Endothelial cell of umbilical vein (primary cell): ENCODE measurements around the gene TSPAN14. TPM values are rescaled to one million over a fixed set of nuclear protein-coding genes. Genes with fewer than 3 reads are reported as not detected.

Source experiments
- BruUV-seq: library from RNA; stranded (reverse); fragments of 400-500 nt; replicated peaks from 2 replicates; lab custom pipeline; 2021; lab: Mats Ljungman, UMichigan
- CTCF ChIA-PET: fragments of 300-600, 350-600 bp; sonication (Branson Sonifier 250); formaldehyde crosslinking; loops from one replicate; lab custom pipeline; 2021; ENCODE audit warnings: antibody characterized with exemption, inconsistent platforms; lab: Charles Lee
- POLR2A ChIA-PET: fragments of 300-600, 350-600 bp; sonication (Branson Sonifier 250); formaldehyde crosslinking; loops from one replicate; lab custom pipeline; 2021; ENCODE audit warnings: antibody characterized with exemption, inconsistent platforms; lab: Charles Lee
- DNase-seq: peaks from one replicate; pipeline ENCODE4 v3.0.0-alpha.2; 2011; ENCODE audit warnings: low read depth, low spot score
- FAIRE-seq: peaks from 2 replicates; lab custom pipeline; 2011; peaks lifted over from hg19 to GRCh38; lab: Jason Lieb, UNC
- H2AFZ ChIP-seq: 2 replicates; pipeline ENCODE4 v1.6.0; 2012; ENCODE audit warnings: low read depth, low read length, control low read depth, inconsistent platforms
- H3K27ac ChIP-seq: 2 replicates; pipeline ENCODE4 v1.5.1; 2011; ENCODE audit warnings: low read depth, mild to moderate bottlenecking, control low read depth, low read length, moderate library complexity; ENCODE audit not compliant: insufficient read depth
- H3K27me3 ChIP-seq, 2 experiments: 2 replicates each; pipeline versions ENCODE4 v1.6.0 to v1.6.1; 2011; ENCODE audit warnings: low read length in 2 of 2, mixed read lengths in 1 of 2; ENCODE audit not compliant: control insufficient read depth in 2 of 2, insufficient read depth in 2 of 2
- H3K36me3 ChIP-seq, 2 experiments: 2 replicates in 1 of 2; 3 replicates in 1 of 2; pipeline ENCODE4 v1.5.1; 2011; ENCODE audit warnings: low read length in 2 of 2, mild to moderate bottlenecking in 1 of 2, moderate library complexity in 1 of 2; ENCODE audit not compliant: control insufficient read depth in 2 of 2, insufficient read depth in 2 of 2; ENCODE audit errors: extremely low read depth in 1 of 2
- H3K4me1 ChIP-seq: 3 replicates; pipeline ENCODE4 v1.5.1; 2011; ENCODE audit warnings: mild to moderate bottlenecking, low read length; ENCODE audit not compliant: control insufficient read depth, insufficient read depth; ENCODE audit errors: extremely low read depth
- H3K4me2 ChIP-seq: 2 replicates; pipeline ENCODE4 v1.6.1; 2011; ENCODE audit warnings: low read length, control low read depth, mixed read lengths; ENCODE audit not compliant: insufficient read depth
- H3K4me3 ChIP-seq, 3 experiments: fragments of 200-600 bp in 1 of 3; sonication (generic), shearing (Covaris generic) in 1 of 3; replicated peaks in 1 of 3; 2 replicates each; pipeline ENCODE4 v1.5.1; 2011 to 2016; ENCODE audit warnings: control low read depth in 3 of 3, low read length in 3 of 3, mild to moderate bottlenecking in 2 of 3, inconsistent platforms in 1 of 3, low read depth in 1 of 3, moderate library complexity in 1 of 3; ENCODE audit not compliant: insufficient read depth in 1 of 3
- H3K79me2 ChIP-seq: 2 replicates; pipeline ENCODE4 v1.6.0; 2012; ENCODE audit warnings: low read length, inconsistent platforms; ENCODE audit not compliant: control insufficient read depth, insufficient read depth
- H3K9ac ChIP-seq: replicated peaks from 2 replicates; pipeline ENCODE3; 2011; ENCODE audit warnings: low read length, control low read depth; ENCODE audit not compliant: insufficient read depth; ENCODE audit errors: extremely low read depth
- H3K9me1 ChIP-seq: replicated peaks from 3 replicates; pipeline ENCODE4 v1.6.0; 2011; ENCODE audit warnings: mild to moderate bottlenecking, low read length; ENCODE audit not compliant: control insufficient read depth, insufficient read depth; ENCODE audit errors: extremely low read depth
- H3K9me3 ChIP-seq: replicated peaks from 2 replicates; pipeline ENCODE4 v1.5.1; 2012; ENCODE audit warnings: low read length, inconsistent platforms; ENCODE audit not compliant: control insufficient read depth, insufficient read depth
- H4K20me1 ChIP-seq: replicated peaks from 2 replicates; pipeline ENCODE3; 2011; ENCODE audit warnings: mild to moderate bottlenecking, low read length; ENCODE audit not compliant: control insufficient read depth, insufficient read depth; ENCODE audit errors: extremely low read depth
- CTCF ChIP-seq, 2 donors: IDR thresholded peaks; 1 replicate in 1 of 2; 2 replicates in 1 of 2; pipeline ENCODE4 v1.5.1; 2011; ENCODE audit warnings: low read length in 2 of 2, mild to moderate bottlenecking in 2 of 2, moderate library complexity in 2 of 2, control low read depth in 1 of 2, inconsistent platforms in 1 of 2, low read depth in 1 of 2; ENCODE audit not compliant: insufficient read depth in 1 of 2; ENCODE audit errors: extremely low read depth in 1 of 2
- EZH2 ChIP-seq: IDR thresholded peaks from 2 replicates; pipeline ENCODE4 v1.6.1; 2012; ENCODE audit warnings: borderline replicate concordance, low read depth, mild to moderate bottlenecking, moderate library complexity, low read length, inconsistent platforms; ENCODE audit not compliant: severe bottlenecking
- FOS ChIP-seq: IDR thresholded peaks from 2 replicates; pipeline ENCODE4 v1.6.1; 2011; ENCODE audit warnings: mild to moderate bottlenecking, low read length, moderate library complexity, borderline replicate concordance; ENCODE audit not compliant: insufficient read depth
- GATA2 ChIP-seq: IDR thresholded peaks from 2 replicates; pipeline ENCODE4 v1.7.0; 2011; ENCODE audit warnings: low read depth, mild to moderate bottlenecking, moderate library complexity, mixed read lengths, low read length; ENCODE audit not compliant: insufficient read length, insufficient read depth
- JUN ChIP-seq: IDR thresholded peaks from 2 replicates; pipeline ENCODE4 v1.6.1; 2011; ENCODE audit warnings: borderline replicate concordance, low read depth; ENCODE audit not compliant: insufficient read length, insufficient read depth
- MYC ChIP-seq: IDR thresholded peaks from one replicate; pipeline ENCODE4 v1.6.1; 2011; ENCODE audit warnings: mild to moderate bottlenecking, low read depth, low read length
- POLR2A ChIP-seq: IDR thresholded peaks from 2 replicates; pipeline ENCODE4 v1.6.1; 2012; ENCODE audit warnings: low read depth, mild to moderate bottlenecking, control low read depth, low read length
- POLR2AphosphoS5 ChIP-seq: IDR thresholded peaks from 2 replicates; pipeline ENCODE4 v1.6.1; 2012; ENCODE audit warnings: low read depth, mild to moderate bottlenecking, control low read depth, low read length, moderate library complexity; ENCODE audit not compliant: insufficient read depth
- dilution Hi-C: fragments of 300-500 bp; cut with MboI; formaldehyde crosslinking; loops from one replicate; pipeline ENCODE4 v1.15.0; 2019; ENCODE audit warnings: low sequenced_read_pairs; ENCODE audit not compliant: extremely low pct_ligation_motif_present
- intact Hi-C: fragments of 100-400 bp; cut with micrococcal nuclease; formaldehyde crosslinking; loops from one replicate; pipeline ENCODE4 v1.10.0; 2022
- polyA plus RNA-seq, 4 experiments: library from polyadenylated mRNA; depleted of rRNA in 3 of 4; stranded (reverse) in 3 of 4; unstranded in 1 of 4; fragments of >200 nt; gene quantifications; 2 replicates each; pipeline versions ENCODE4 v1.2.1 to v1.2.3, GENCODE V29; 2011 to 2012; ENCODE audit warnings: missing spikeins in 1 of 4
- total RNA-seq: library from RNA; stranded (reverse); gene quantifications from 2 replicates; pipeline ENCODE4 v1.2.3, GENCODE V29; 2021
- TF ChIP-seq, protein P1 (sequence below): IDR thresholded peaks from 2 replicates; pipeline ENCODE4 v1.6.1; 2011; ENCODE audit not compliant: insufficient read depth, insufficient read length

The TSPAN14 gene
- total and polyA plus RNA-seq, 2 donors (not counting 3 experiments of a cell fraction or from before 2014, with no cell fraction given): 210 to 242 TPM

DNA sequence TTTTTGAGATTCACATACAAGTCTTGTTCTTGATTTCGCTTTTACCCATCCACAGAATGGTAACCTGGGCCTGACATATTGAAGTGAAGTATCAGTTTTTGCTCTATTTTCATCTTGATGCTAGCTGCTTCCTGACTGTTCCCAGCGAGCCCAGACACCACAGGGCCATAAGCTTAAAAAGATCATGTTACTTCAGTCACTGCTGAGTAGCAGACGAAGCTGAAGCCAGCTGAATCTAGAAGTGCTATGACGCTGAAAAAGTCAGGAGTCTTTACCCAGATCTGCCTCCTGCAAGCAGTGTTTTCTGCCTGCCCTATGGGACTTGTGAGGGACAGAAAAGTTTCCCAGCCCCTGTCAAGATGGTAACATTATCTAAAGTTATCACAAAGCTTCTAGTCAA lies 48.5 kb upstream of the TSPAN14 start:
- BruUV-seq: no TSS peak
- H4K20me1 ChIP-seq: no peaks in the 10 kb centered on the region
- dilution Hi-C loops: no loop called here
- H3K4me1 ChIP-seq: peaks cover 15% of the 10 kb centered on the region
- ChIA-PET POLR2A (no interaction called here), CTCF (interaction anchor here (1.0 to 1.2 kb wide), 6 partner anchors 9 to 191 kb away, joined by 3 to 4 read pairs (median 3); no protein-coding TSS in a partner anchor)
- H3K9ac ChIP-seq: no peak overlapping the region
- no peak overlapping the region for H3K4me2 ChIP-seq
- FAIRE-seq (no peak), DNase-seq (no peak)
- H3K36me3 ChIP-seq: no peaks in the 10 kb centered on the region
- TF ChIP-seq FOS (no peak), CTCF (IDR thresholded peaks at IDR 0.05; ENCODE audit: extremely low read depth in 1 of 2, insufficient read depth in 1 of 2, low read depth in 1 of 2, low read length in 2 of 2) (no peak), EZH2 (no peak), MYC (no peak), POLR2AphosphoS5 (no peak), JUN (no peak), POLR2A (no peak), GATA2 (no peak)
- TF ChIP-seq, protein P1, sequence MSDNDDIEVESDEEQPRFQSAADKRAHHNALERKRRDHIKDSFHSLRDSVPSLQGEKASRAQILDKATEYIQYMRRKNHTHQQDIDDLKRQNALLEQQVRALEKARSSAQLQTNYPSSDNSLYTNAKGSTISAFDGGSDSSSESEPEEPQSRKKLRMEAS: no peak
- no peak overlapping the region for H3K4me3 ChIP-seq
- no peaks in the 10 kb centered on the region for H3K9me1 ChIP-seq
- H3K79me2 ChIP-seq: peaks cover 23% of the 10 kb centered on the region
- no peaks in the 10 kb centered on the region for H3K9me3 ChIP-seq
- no peak overlapping the region for H3K27ac ChIP-seq
- no peak overlapping the region for H2AFZ ChIP-seq
- intact Hi-C loops: no loop called here
- no peaks in the 10 kb centered on the region for H3K27me3 ChIP-seq
